ENCODE data around the gene C5orf15. TPM values are rescaled to one million over a fixed set of nuclear protein-coding genes. Genes with fewer than 3 reads are reported as not detected.

Gene C5orf15
- total RNA-seq, 1 donor from 2014 or later, result 70.2 TPM

DNA sequence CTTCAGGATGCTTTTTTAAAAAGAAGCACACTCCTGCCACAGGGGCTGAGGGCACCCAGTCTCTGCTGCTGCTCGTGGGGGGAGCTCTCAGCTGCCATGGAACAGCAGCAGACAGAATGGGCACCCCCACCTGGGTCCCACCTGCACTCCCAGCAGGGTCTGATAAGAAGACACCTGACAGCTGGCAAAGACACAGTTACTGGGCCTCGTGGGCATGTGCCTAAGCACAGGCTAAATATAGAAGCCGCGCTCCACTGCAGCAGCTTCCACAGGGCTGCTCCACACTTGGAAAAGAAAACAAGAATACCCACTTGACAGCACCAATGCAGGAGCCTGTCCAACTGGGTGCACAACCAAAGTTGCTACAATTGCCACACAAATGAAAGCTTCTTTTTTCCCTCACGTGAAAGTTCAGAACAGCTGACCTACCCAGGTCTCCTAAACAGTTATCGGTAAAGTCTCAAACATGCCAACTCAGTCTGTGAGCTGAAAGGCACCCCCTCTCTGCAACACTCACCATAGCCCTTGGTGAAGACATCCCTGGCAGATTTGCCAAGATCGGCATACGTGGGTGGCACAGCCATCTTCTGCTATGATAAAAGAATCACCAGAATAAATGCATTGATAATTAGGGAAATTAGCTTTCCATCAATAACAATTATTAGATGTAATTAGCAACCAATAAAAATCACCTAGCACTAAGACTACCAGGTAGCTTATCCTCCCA is 24.2 kb upstream of the C5orf15 start:
- Histone ChIP-seq H3K4me3 (ENCODE audit: low read depth, low read length) (no peak overlapping the region), H3K36me3 (ENCODE audit: control insufficient read depth, insufficient read depth, low read length) (peaks cover 3% of the 10 kb centered on the region), H3K27me3 (ENCODE audit: control insufficient read depth, insufficient read depth, low read length) (no peaks in the 10 kb centered on the region)
- TF ChIP-seq, protein P1, sequence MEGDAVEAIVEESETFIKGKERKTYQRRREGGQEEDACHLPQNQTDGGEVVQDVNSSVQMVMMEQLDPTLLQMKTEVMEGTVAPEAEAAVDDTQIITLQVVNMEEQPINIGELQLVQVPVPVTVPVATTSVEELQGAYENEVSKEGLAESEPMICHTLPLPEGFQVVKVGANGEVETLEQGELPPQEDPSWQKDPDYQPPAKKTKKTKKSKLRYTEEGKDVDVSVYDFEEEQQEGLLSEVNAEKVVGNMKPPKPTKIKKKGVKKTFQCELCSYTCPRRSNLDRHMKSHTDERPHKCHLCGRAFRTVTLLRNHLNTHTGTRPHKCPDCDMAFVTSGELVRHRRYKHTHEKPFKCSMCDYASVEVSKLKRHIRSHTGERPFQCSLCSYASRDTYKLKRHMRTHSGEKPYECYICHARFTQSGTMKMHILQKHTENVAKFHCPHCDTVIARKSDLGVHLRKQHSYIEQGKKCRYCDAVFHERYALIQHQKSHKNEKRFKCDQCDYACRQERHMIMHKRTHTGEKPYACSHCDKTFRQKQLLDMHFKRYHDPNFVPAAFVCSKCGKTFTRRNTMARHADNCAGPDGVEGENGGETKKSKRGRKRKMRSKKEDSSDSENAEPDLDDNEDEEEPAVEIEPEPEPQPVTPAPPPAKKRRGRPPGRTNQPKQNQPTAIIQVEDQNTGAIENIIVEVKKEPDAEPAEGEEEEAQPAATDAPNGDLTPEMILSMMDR (IDR thresholded peaks at IDR 0.05; ENCODE audit: insufficient read depth, low read length, poor library complexity, severe bottlenecking), result no peak
- DNase-seq (ENCODE audit: low read depth), result no peak

DNA sequence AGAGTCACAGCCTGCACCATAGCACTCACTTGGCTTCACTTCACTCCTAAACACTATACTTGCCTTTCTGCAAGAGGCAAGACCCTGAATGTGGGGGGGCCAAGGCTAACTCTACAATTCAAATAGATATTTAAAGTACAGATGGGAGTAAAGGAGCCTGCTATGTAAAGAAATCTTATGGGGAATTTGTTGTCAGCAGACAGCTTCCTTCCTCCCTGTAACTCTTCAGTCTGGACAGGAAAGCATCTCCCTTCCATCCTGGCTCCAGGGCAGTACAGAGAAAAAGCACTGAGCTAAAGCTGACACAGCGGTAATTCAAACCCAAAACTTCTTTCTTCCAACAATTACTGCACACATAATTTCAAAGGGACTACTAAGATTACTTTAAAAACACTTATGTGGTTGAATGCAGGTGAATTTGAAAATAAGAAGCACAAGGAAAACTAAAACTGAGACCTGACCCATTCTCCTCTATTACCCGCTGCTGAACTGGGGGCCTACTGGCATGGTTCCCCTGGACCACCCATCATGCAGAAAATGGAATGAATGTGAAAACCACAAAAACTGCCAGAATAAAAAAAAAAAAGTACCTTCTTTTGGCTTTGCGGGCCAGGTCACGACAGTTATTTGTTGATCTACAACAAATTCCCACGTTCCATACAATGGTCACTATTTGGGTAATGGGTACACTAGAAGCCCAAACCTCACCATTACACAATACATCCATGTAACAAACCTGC is 22.9 kb upstream of the C5orf15 start:
- TF ChIP-seq, protein P1 (IDR thresholded peaks at IDR 0.05; ENCODE audit: insufficient read depth, low read length, poor library complexity, severe bottlenecking), result no peak
- peaks cover 3% of the 10 kb centered on the region for H3K36me3 ChIP-seq (ENCODE audit: control insufficient read depth, insufficient read depth, low read length)
- no peaks in the 10 kb centered on the region for H3K27me3 ChIP-seq (ENCODE audit: control insufficient read depth, insufficient read depth, low read length)
- DNase-seq (ENCODE audit: low read depth), result no peak
- H3K4me3 ChIP-seq (ENCODE audit: low read depth, low read length), result no peak overlapping the region

DNA sequence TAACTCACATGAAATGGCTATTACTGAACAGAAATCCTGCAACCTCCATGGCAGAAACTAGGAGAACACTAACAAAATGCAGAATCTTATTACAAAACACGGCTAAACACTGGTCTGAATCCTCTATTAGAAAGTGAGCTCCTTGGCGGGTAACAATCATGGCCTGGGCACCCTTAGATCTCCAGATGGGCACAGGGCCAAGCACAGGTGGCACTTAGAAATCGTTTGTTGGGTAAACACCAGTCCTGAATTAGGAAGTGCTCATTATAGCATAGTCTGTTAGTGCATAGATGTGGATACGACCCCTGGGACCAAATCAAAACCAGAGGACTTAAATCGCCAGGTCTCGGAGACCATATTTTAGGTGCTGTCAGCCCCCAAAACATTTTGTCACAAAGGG is 22.0 kb upstream of the C5orf15 start:
- DNase-seq (ENCODE audit: low read depth), result no peak
- H3K36me3 ChIP-seq (ENCODE audit: control insufficient read depth, insufficient read depth, low read length), result peaks cover 2% of the 10 kb centered on the region
- H3K4me3 ChIP-seq (ENCODE audit: low read depth, low read length), result no peak overlapping the region
- H3K27me3 ChIP-seq (ENCODE audit: control insufficient read depth, insufficient read depth, low read length), result no peaks in the 10 kb centered on the region
- TF ChIP-seq, protein P1 (IDR thresholded peaks at IDR 0.05; ENCODE audit: insufficient read depth, low read length, poor library complexity, severe bottlenecking), result no peak

DNA sequence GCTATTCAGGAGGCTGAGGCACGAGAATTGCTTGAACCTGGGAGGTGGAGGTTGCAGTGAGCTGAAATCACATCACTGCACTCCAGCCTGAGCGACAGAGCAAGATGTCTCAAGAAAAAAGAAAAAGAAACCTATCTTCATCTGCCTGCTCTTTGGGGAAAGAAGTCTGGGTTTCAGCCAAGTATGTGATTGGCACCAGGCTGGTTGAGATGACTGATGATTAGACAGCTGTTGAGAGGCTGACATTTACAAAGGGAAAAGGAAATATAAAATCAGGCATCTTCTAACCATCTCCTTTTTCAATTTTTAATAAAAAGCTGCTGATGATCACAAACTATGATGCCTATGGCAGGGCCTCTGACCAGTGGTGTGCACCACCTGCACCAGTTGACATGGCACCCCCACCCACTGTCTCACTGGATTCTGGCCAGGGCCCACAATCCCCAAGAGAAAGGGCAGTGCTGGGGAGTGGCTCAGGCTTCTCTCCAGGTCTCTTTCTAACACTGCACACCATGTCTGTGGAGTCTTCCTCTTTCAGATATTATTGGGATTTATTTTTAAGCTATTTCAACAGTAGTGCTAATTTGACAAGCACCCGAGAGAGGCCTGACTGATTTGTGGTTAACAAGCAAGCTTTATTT is 17.2 kb upstream of the C5orf15 start:
- DNase-seq (ENCODE audit: low read depth), result no peak
- Histone ChIP-seq H3K4me3 (ENCODE audit: low read depth, low read length) (no peak overlapping the region), H3K27me3 (ENCODE audit: control insufficient read depth, insufficient read depth, low read length) (no peaks in the 10 kb centered on the region), H3K36me3 (ENCODE audit: control insufficient read depth, insufficient read depth, low read length) (peaks cover 2% of the 10 kb centered on the region)
- TF ChIP-seq, protein P1 (IDR thresholded peaks at IDR 0.05; ENCODE audit: insufficient read depth, low read length, poor library complexity, severe bottlenecking), result no peak

DNA sequence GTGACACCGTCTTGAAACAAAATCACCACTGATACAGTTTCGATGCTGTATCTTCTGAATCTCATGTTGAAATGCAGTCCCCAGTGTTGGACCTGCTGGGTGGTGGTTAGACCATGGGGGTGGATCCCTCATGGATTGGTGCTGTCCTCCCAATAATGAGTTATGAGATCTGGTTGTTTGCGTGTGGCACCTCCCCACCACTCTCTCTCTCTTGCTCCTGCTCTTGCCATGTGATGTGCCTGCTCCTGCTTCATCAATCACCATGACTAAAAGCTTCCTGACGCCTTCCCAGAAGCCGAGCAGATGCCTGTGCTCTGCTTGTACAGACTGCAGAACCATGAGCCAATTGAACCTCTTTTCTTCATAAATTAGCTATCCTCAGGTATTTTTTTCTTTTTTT is 15.2 kb upstream of the C5orf15 start:
- no peak overlapping the region for H3K4me3 ChIP-seq (ENCODE audit: low read depth, low read length)
- no peaks in the 10 kb centered on the region for H3K36me3 ChIP-seq (ENCODE audit: control insufficient read depth, insufficient read depth, low read length)
- DNase-seq (ENCODE audit: low read depth), result no peak
- TF ChIP-seq, protein P1 (IDR thresholded peaks at IDR 0.05; ENCODE audit: insufficient read depth, low read length, poor library complexity, severe bottlenecking), result no peak
- no peaks in the 10 kb centered on the region for H3K27me3 ChIP-seq (ENCODE audit: control insufficient read depth, insufficient read depth, low read length)

Measured in kidney epithelial cell (primary cell).